ENCODE measurements around the gene STIM2. TPM values are rescaled to one million over a fixed set of nuclear protein-coding genes. Genes with fewer than 3 reads are reported as not detected.

Gene STIM2
- total and polyA plus RNA-seq, 9 of the 15 experiments (the other 6 are each of a cell fraction or from before 2014, with no cell fraction given) = 7.2 to 26.8 (median 15.4) TPM

DNA sequence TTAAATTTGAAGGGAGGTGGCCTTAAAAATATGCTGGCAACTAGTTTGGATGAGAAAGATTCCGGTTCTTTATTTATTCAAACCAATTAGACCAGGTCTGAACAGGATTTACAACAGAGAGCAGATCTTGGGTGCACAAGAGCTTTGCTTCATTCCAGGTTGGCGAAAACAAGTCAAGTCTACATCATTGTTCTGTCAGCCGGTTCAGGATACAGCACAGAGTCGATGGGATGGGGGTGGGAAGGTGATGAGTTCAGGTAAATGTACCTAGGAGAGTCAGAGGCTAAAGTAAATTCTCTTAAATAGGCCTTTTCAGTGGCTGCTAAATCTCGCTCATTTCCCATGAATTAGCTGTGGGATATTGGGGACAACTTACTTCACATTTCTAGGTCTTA is 882 bp upstream of the STIM2 start:
- DNase-seq (ENCODE audit: extremely low read depth in 1 of 4, low spot score in 3 of 4) (peak in 1 of 4 experiments; percentile 19), FAIRE-seq (peak; percentile 19), ATAC-seq (no peak)
- in situ Hi-C loops (cut with MboI) (no loop called here), intact Hi-C loops (cut with micrococcal nuclease) (loop anchor here (2.0 to 10.0 kb wide), 7 partner anchors 71 to 405 kb away; partner anchors contain the start of gene TBC1D19)
- WGBS (ENCODE audit: insufficient coverage, low coverage, missing lambda C conversion rate) = 17% methylated on average over 5 of the region's 5 CpGs
- Histone ChIP-seq H3K4me2 (ENCODE audit: insufficient read depth, low read length) (peak overlapping the region; percentile 93), H3K9ac (ENCODE audit: insufficient read depth in 1 of 2, low read depth in 2 of 2, low read length in 2 of 2) (peak overlapping the region; percentile 83 to 88), H3K4me1 (replicated peaks in 1 of 2; ENCODE audit: control insufficient read depth in 2 of 2, insufficient read depth in 2 of 2, low read length in 2 of 2) (peaks cover 12 to 16% of the 10 kb centered on the region in 2 experiments; a peak in 3 of 5 replicates), H3K9me3 (replicated peaks; ENCODE audit: control insufficient read depth, insufficient read depth, low read depth, low read length) (no peaks in the 10 kb centered on the region), H3K27me3 (ENCODE audit: control insufficient read depth in 2 of 2, insufficient read depth in 2 of 2, low read length in 2 of 2) (no peaks in the 10 kb centered on the region), H3K27ac (ENCODE audit: extremely low read depth, low read depth, low read length) (peak overlapping the region; percentile 61), H3K9me1 (ENCODE audit: control insufficient read depth, insufficient read depth, low read length) (no peaks in the 10 kb centered on the region), H2AFZ (ENCODE audit: low read depth, low read length) (peak overlapping the region; percentile 90), H3K79me2 (ENCODE audit: control insufficient read depth, insufficient read depth, low read length) (peaks cover 41% of the 10 kb centered on the region), H4K20me1 (replicated peaks; ENCODE audit: control insufficient read depth, insufficient read depth, low read length) (peaks cover 3% of the 10 kb centered on the region; the same call in 1 of the 2 replicates), H3K4me3 (peak overlapping the region; percentile 73), H3K36me3 (ENCODE audit: control insufficient read depth, insufficient read depth, low read length) (no peaks in the 10 kb centered on the region)
- BruUV-seq (replicated peaks) = no TSS peak
- CTCF ChIA-PET (ENCODE audit: low intra/inter-chr PET ratio) = no interaction called here
- POLR2A ChIA-PET = no interaction called here
- TF ChIP-seq PATZ1 (CRISPR knock-in tag; IDR thresholded peaks at IDR 0.05; ENCODE audit: borderline replicate concordance) (no peak), E2F8 (IDR thresholded peaks at IDR 0.05; ENCODE audit: low read depth, partially characterized antibody) (no peak), SRSF1 (IDR thresholded peaks at IDR 0.05; ENCODE audit: low read depth, low read length) (no peak), STAT6 (CRISPR knock-in tag; IDR thresholded peaks at IDR 0.05) (no peak), NEUROD1 (IDR thresholded peaks at IDR 0.05; ENCODE audit: borderline replicate concordance, low read depth, low read length, partially characterized antibody) (no peak), NCOA6 (IDR thresholded peaks at IDR 0.05) (no peak)

Measured in K562 (cell line).